Gastroesophageal sphincter (tissue), 4 donors: Measurements from ENCODE around the gene GLRA1. TPM values are rescaled to one million over a fixed set of nuclear protein-coding genes. Genes with fewer than 3 reads are reported as not detected.
"Not testable (repeated sequence)": the region's sequence is repeated elsewhere in the genome, so short reads cannot be mapped to it uniquely, and the experiment has no call there.

ENCODE experiments used
- ATAC-seq: fragments of 150-250 bp; one replicate; pipeline ENCODE4 v1.9.1; 2016; ENCODE audit warnings: mild to moderate bottlenecking, moderate library complexity
- H3K27ac ChIP-seq, 4 donors: fragments of 200-600 bp; sonication (generic) in 3 of 4; 1 replicate in 3 of 4; 2 replicates in 1 of 4; pipeline ENCODE4 v1.5.1; 2016 to 2019
- H3K27me3 ChIP-seq: fragments of 200-600 bp; sonication (generic); one replicate; pipeline ENCODE4 v1.5.1; 2019
- H3K36me3 ChIP-seq, 2 donors: fragments of 200-600 bp; sonication (generic); one replicate each; pipeline ENCODE4 v1.5.1; 2019; ENCODE audit warnings: control low read depth in 1 of 2
- H3K4me1 ChIP-seq, 3 donors: fragments of 200-600 bp; sonication (generic); 1 replicate in 2 of 3; 2 replicates in 1 of 3; pipeline ENCODE4 v1.5.1; 2016 to 2019; ENCODE audit warnings: control low read depth in 2 of 3
- H3K4me3 ChIP-seq, 2 donors: fragments of 200-600 bp; sonication (generic); one replicate each; pipeline ENCODE4 v1.5.1; 2019; ENCODE audit warnings: mild to moderate bottlenecking in 1 of 2, moderate library complexity in 1 of 2
- H3K9me3 ChIP-seq, 3 donors: fragments of 200-600 bp; sonication (generic); one replicate each; pipeline ENCODE4 v1.5.1; 2017 to 2019; ENCODE audit warnings: control low read depth in 2 of 3
- CTCF ChIP-seq, 4 experiments: fragments of 200-600 bp in 2 of 4; fragments of 450-650 bp in 2 of 4; sonication (generic) in 1 of 4; IDR thresholded peaks; one replicate each; pipeline ENCODE4 v1.5.1; 2017 to 2019; ENCODE audit warnings: antibody characterized with exemption in 4 of 4, mild to moderate bottlenecking in 2 of 4, moderate library complexity in 2 of 4
- EP300 ChIP-seq: sonication (generic); formaldehyde crosslinking; IDR thresholded peaks from one replicate; pipeline ENCODE4 v1.6.1; 2017; ENCODE audit warnings: antibody characterized with exemption, mild to moderate bottlenecking
- POLR2A ChIP-seq, 2 donors: fragments of 450-650 bp; IDR thresholded peaks; one replicate each; pipeline ENCODE4 v1.6.1; 2017; ENCODE audit warnings: antibody characterized with exemption in 2 of 2, mild to moderate bottlenecking in 2 of 2, moderate library complexity in 1 of 2
- POLR2AphosphoS5 ChIP-seq: sonication (generic); formaldehyde crosslinking; IDR thresholded peaks from one replicate; pipeline ENCODE4 v1.6.1; 2017; ENCODE audit warnings: antibody characterized with exemption
- WGBS, 2 donors: methylation state at CpG; one replicate each; pipeline ENCODE4 v1.1.5; 2018; ENCODE audit warnings: low coverage in 1 of 2; 5-methylcytosine and 5-hydroxymethylcytosine counted together
- total RNA-seq, 4 donors: library from RNA; depleted of rRNA; stranded (reverse); fragments of >200 nt; gene quantifications; one replicate each; pipeline ENCODE4 v1.1.0, GENCODE V29; 2016

Gene GLRA1
- total RNA-seq, 4 donors from 2014 or later, result not detected

GRCh38 chr5:151899399-151899798 is 25.3 kb downstream of the GLRA1 start:
- Histone ChIP-seq H3K9me3 (no peaks in the 10 kb centered on the region), H3K27ac (no peak overlapping the region), H3K36me3 (no peaks in the 10 kb centered on the region), H3K4me3 (no peak overlapping the region), H3K27me3 (no peaks in the 10 kb centered on the region), H3K4me1 (peaks cover 0 to 43% (median 5%) of the 10 kb centered on the region in 3 donors)
- no peak for ATAC-seq
- TF ChIP-seq POLR2AphosphoS5 (no peak), EP300 (no peak), POLR2A (IDR thresholded peaks at IDR 0.05) (no peak)
- no CpG with 5 or more reads among the region's 2 CpGs for WGBS, 2 donors

GRCh38 chr5:151897896-151898295 is 26.8 kb downstream of the GLRA1 start:
- peaks cover 0 to 43% (median 5%) of the 10 kb centered on the region in 3 donors for H3K4me1 ChIP-seq
- H3K27me3 ChIP-seq, result no peaks in the 10 kb centered on the region
- ATAC-seq, result no peak
- H3K36me3 ChIP-seq, result no peaks in the 10 kb centered on the region
- WGBS, 2 donors, result 83% methylated on average over 1 of the region's 1 CpG; no CpG with 5 or more reads in 1 of the 2 donors
- H3K27ac ChIP-seq, result no peak overlapping the region
- H3K9me3 ChIP-seq, result no peaks in the 10 kb centered on the region
- TF ChIP-seq POLR2AphosphoS5, result no peak
- TF ChIP-seq POLR2A (IDR thresholded peaks at IDR 0.05), result no peak
- TF ChIP-seq EP300, result no peak
- no peak for TF ChIP-seq CTCF (IDR thresholded peaks at IDR 0.05)
- no peak overlapping the region for H3K4me3 ChIP-seq

GRCh38 chr5:151897020-151897552 is 27.6 kb downstream of the GLRA1 start:
- no peak overlapping the region for H3K4me3 ChIP-seq
- no peaks in the 10 kb centered on the region for H3K36me3 ChIP-seq
- H3K27ac ChIP-seq, result no peak overlapping the region
- ATAC-seq, result no peak
- TF ChIP-seq POLR2A (IDR thresholded peaks at IDR 0.05) (no peak), EP300 (no peak), POLR2AphosphoS5 (no peak), CTCF (IDR thresholded peaks at IDR 0.05) (no peak)
- 17 to 50% methylated on average over 2 of the region's 2 CpGs for WGBS, 2 donors
- no peaks in the 10 kb centered on the region for H3K9me3 ChIP-seq
- no peaks in the 10 kb centered on the region for H3K27me3 ChIP-seq
- H3K4me1 ChIP-seq, result peaks cover 0 to 43% (median 5%) of the 10 kb centered on the region in 3 donors

- no peaks in the 10 kb centered on the region for H3K36me3 ChIP-seq
- peak overlapping the region in 1 of 4 donors; percentile 37 for H3K27ac ChIP-seq
- no peak for ATAC-seq
- H3K4me3 ChIP-seq, result no peak overlapping the region
- H3K9me3 ChIP-seq, result no peaks in the 10 kb centered on the region
- 4 to 14% methylated on average over 3 of the region's 3 CpGs for WGBS, 2 donors
- no peaks in the 10 kb centered on the region for H3K27me3 ChIP-seq
- peaks cover 0 to 36% (median 5%) of the 10 kb centered on the region in 3 donors for H3K4me1 ChIP-seq
- no peak for TF ChIP-seq CTCF (IDR thresholded peaks at IDR 0.05)
- TF ChIP-seq POLR2A (IDR thresholded peaks at IDR 0.05), result no peak
- TF ChIP-seq EP300, result no peak
- TF ChIP-seq POLR2AphosphoS5, result peak; percentile 16
These were observed 28.5 kb downstream of the GLRA1 start for GRCh38 chr5:151896031-151896691.

- Histone ChIP-seq H3K27ac (peak overlapping the region in 1 of 4 donors; percentile 37), H3K36me3 (no peaks in the 10 kb centered on the region), H3K9me3 (no peaks in the 10 kb centered on the region), H3K4me3 (no peak overlapping the region), H3K27me3 (no peaks in the 10 kb centered on the region), H3K4me1 (peaks cover 0 to 31% (median 5%) of the 10 kb centered on the region in 3 donors)
- no peak for ATAC-seq
- 23 to 43% methylated on average over 4 of the region's 5 CpGs for WGBS, 2 donors
- TF ChIP-seq POLR2A (IDR thresholded peaks at IDR 0.05) (no peak), POLR2AphosphoS5 (no peak), EP300 (no peak), CTCF (IDR thresholded peaks at IDR 0.05) (no peak)
These were observed 29.0 kb downstream of the GLRA1 start for GRCh38 chr5:151895660-151896030.

- H3K4me1 ChIP-seq, result peaks cover 0 to 24% (median 5%) of the 10 kb centered on the region in 3 donors
- H3K9me3 ChIP-seq, H3K27me3 ChIP-seq, H3K36me3 ChIP-seq, H3K4me3 ChIP-seq, ATAC-seq, H3K27ac ChIP-seq: not testable (repeated sequence)
- 93 to 94% methylated on average over 2 of the region's 2 CpGs for WGBS, 2 donors
These were observed 31.2 kb downstream of the GLRA1 start for GRCh38 chr5:151893485-151893884.
